Measurements from ENCODE around the gene CDH9. TPM values are rescaled to one million over a fixed set of nuclear protein-coding genes. Genes with fewer than 3 reads are reported as not detected.

The CDH9 gene
- total and polyA plus RNA-seq, 2 experiments from 2014 or later = 0.53 to 2.4 TPM

DNA sequence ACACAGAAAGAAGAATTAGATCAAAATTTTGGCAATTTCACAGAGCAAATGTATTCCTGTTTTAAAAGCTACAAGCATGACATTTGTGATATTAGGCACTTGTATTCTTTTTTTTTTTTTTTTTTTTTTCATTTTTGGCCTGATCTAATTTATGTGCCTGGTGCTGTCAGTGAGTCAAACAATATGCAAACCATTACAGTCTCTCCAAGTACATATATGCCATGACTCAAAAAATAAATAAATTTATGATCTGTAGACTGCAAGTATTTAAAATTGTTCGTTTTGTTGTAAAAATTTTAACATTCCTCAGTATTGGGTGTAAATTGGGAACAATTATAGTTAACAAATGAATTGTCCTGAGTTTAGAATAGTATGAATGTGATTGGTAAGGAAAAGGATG, 51.4 kb downstream of the CDH9 start:
- WGBS (ENCODE audit: low lambda C conversion rate, missing lambda C conversion rate) = 88% methylated on average over 1 of the region's 1 CpG
- H3K4me1 ChIP-seq (ENCODE audit: insufficient read depth) = no peaks in the 10 kb centered on the region
- no peak for DNase-seq (ENCODE audit: low spot score)
- H3K4me3 ChIP-seq = no peak overlapping the region
- no peaks in the 10 kb centered on the region for H3K36me3 ChIP-seq (replicated peaks; ENCODE audit: insufficient read depth, low read depth)
- no peak overlapping the region for H2AFZ ChIP-seq
- no peaks in the 10 kb centered on the region for H4K20me1 ChIP-seq (ENCODE audit: insufficient read depth, poor library complexity, severe bottlenecking)
- no peaks in the 10 kb centered on the region for H3K9me3 ChIP-seq (ENCODE audit: low read depth)
- H3K27ac ChIP-seq = no peak overlapping the region
- TF ChIP-seq EZH2 (IDR thresholded peaks at IDR 0.05; ENCODE audit: borderline replicate concordance) (no peak), EZH2phosphoT487 (IDR thresholded peaks at IDR 0.05; ENCODE audit: low read depth, severe bottlenecking, unreplicated experiment) (no peak)
- TF ChIP-seq, protein P1, sequence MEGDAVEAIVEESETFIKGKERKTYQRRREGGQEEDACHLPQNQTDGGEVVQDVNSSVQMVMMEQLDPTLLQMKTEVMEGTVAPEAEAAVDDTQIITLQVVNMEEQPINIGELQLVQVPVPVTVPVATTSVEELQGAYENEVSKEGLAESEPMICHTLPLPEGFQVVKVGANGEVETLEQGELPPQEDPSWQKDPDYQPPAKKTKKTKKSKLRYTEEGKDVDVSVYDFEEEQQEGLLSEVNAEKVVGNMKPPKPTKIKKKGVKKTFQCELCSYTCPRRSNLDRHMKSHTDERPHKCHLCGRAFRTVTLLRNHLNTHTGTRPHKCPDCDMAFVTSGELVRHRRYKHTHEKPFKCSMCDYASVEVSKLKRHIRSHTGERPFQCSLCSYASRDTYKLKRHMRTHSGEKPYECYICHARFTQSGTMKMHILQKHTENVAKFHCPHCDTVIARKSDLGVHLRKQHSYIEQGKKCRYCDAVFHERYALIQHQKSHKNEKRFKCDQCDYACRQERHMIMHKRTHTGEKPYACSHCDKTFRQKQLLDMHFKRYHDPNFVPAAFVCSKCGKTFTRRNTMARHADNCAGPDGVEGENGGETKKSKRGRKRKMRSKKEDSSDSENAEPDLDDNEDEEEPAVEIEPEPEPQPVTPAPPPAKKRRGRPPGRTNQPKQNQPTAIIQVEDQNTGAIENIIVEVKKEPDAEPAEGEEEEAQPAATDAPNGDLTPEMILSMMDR (IDR thresholded peaks at IDR 0.05; ENCODE audit: poor library complexity) = no peak
- no peaks in the 10 kb centered on the region for H3K27me3 ChIP-seq
- no peaks in the 10 kb centered on the region for H3K79me2 ChIP-seq
- no peaks in the 10 kb centered on the region for H3K9me2 ChIP-seq (replicated peaks; ENCODE audit: insufficient read depth)
- H3K4me2 ChIP-seq = no peak overlapping the region

DNA sequence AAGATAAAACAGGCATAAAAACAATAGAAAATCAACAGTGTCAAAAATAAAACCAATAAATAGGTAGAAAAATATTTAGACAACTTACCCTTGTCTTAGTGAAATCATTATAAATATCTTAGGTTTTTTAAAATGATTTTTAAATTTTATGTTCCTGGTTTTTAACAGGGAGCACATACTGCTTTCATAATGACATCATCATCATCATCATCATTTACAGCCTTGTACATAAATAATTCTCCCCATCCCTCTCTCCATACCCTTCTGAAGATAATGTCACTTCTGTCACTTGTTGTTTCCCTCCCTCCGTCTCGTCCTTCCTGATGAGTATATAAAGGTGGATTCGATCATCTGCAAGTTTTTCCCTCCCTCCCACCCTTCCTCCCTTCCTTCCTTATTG, 56.6 kb downstream of the CDH9 start:
- Histone ChIP-seq H3K27me3 (no peaks in the 10 kb centered on the region), H3K4me2 (no peak overlapping the region), H3K36me3 (replicated peaks; ENCODE audit: insufficient read depth, low read depth) (no peaks in the 10 kb centered on the region), H2AFZ (no peak overlapping the region), H3K9me2 (replicated peaks; ENCODE audit: insufficient read depth) (no peaks in the 10 kb centered on the region), H3K27ac (no peak overlapping the region), H3K79me2 (no peaks in the 10 kb centered on the region), H3K4me3 (no peak overlapping the region), H4K20me1 (ENCODE audit: insufficient read depth, poor library complexity, severe bottlenecking) (no peaks in the 10 kb centered on the region), H3K4me1 (ENCODE audit: insufficient read depth) (no peaks in the 10 kb centered on the region), H3K9me3 (ENCODE audit: low read depth) (no peaks in the 10 kb centered on the region)
- DNase-seq (ENCODE audit: low spot score) = no peak
- 82% methylated on average over 3 of the region's 3 CpGs for WGBS (ENCODE audit: low lambda C conversion rate, missing lambda C conversion rate)
- no peak for TF ChIP-seq EZH2 (IDR thresholded peaks at IDR 0.05; ENCODE audit: borderline replicate concordance)
- TF ChIP-seq, protein P1 (IDR thresholded peaks at IDR 0.05; ENCODE audit: poor library complexity) = no peak
- no peak for TF ChIP-seq EZH2phosphoT487 (IDR thresholded peaks at IDR 0.05; ENCODE audit: low read depth, severe bottlenecking, unreplicated experiment)

DNA sequence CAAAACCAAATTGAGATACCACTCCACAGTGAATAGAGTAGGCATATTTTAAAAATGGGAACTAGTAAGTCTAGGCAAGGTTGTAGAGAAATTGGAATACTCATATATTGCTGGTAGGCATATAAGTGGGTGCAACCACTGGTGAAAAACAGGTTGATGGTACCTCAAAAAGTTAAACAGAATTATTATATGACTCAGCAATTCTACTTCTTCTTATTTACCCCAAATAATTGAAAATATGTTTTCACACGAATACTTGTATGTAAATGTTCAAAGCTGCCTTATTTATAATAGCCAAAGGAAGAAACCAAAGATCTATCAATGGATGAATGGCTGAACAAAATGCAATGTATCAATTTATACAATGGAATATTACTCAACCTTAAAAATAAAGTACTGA, 79.1 kb downstream of the CDH9 start:
- Histone ChIP-seq H4K20me1 (ENCODE audit: insufficient read depth, poor library complexity, severe bottlenecking) (no peaks in the 10 kb centered on the region), H3K9me2 (replicated peaks; ENCODE audit: insufficient read depth) (no peaks in the 10 kb centered on the region), H3K4me1 (ENCODE audit: insufficient read depth) (no peaks in the 10 kb centered on the region), H3K79me2 (no peaks in the 10 kb centered on the region), H3K27me3 (no peaks in the 10 kb centered on the region), H3K4me3 (no peak overlapping the region), H3K27ac (no peak overlapping the region), H2AFZ (no peak overlapping the region), H3K9me3 (ENCODE audit: low read depth) (no peaks in the 10 kb centered on the region), H3K4me2 (no peak overlapping the region), H3K36me3 (replicated peaks; ENCODE audit: insufficient read depth, low read depth) (no peaks in the 10 kb centered on the region)
- TF ChIP-seq, protein P1 (IDR thresholded peaks at IDR 0.05; ENCODE audit: poor library complexity) = no peak
- TF ChIP-seq EZH2phosphoT487 (IDR thresholded peaks at IDR 0.05; ENCODE audit: low read depth, severe bottlenecking, unreplicated experiment) (no peak), EZH2 (IDR thresholded peaks at IDR 0.05; ENCODE audit: borderline replicate concordance) (no peak)
- DNase-seq (ENCODE audit: low spot score) = no peak
- 81% methylated on average over 1 of the region's 1 CpG for WGBS (ENCODE audit: low lambda C conversion rate, missing lambda C conversion rate)

DNA sequence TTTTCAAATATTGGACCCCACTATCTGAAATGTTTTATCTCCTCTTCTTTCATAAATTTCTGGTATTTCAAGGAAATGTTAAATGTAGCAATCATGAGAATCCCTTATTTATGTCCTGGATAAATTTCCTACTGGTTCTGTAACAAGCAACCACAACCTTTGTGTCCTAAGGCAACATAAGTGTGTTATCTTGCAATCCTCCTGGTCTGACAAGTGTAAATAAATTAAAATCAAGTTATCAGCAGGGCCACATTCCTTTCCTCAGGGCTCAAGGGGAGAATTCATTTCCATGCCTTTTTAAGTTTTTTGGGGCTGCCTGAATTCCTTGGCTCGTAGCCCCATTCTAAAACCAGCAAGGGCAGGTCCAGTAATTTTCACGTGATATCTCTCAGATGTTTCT, 83.2 kb downstream of the CDH9 start:
- Histone ChIP-seq H3K27ac (no peak overlapping the region), H3K4me3 (no peak overlapping the region), H2AFZ (no peak overlapping the region), H4K20me1 (ENCODE audit: insufficient read depth, poor library complexity, severe bottlenecking) (no peaks in the 10 kb centered on the region), H3K4me1 (ENCODE audit: insufficient read depth) (no peaks in the 10 kb centered on the region), H3K9me2 (replicated peaks; ENCODE audit: insufficient read depth) (no peaks in the 10 kb centered on the region), H3K27me3 (no peaks in the 10 kb centered on the region), H3K36me3 (replicated peaks; ENCODE audit: insufficient read depth, low read depth) (no peaks in the 10 kb centered on the region), H3K9me3 (ENCODE audit: low read depth) (no peaks in the 10 kb centered on the region), H3K79me2 (no peaks in the 10 kb centered on the region), H3K4me2 (no peak overlapping the region)
- TF ChIP-seq EZH2 (IDR thresholded peaks at IDR 0.05; ENCODE audit: borderline replicate concordance) (no peak), EZH2phosphoT487 (IDR thresholded peaks at IDR 0.05; ENCODE audit: low read depth, severe bottlenecking, unreplicated experiment) (no peak)
- TF ChIP-seq, protein P1 (IDR thresholded peaks at IDR 0.05; ENCODE audit: poor library complexity) = no peak
- DNase-seq (ENCODE audit: low spot score) = no peak
- 84% methylated on average over 2 of the region's 2 CpGs for WGBS (ENCODE audit: low lambda C conversion rate, missing lambda C conversion rate)
